SK-N-SH treated with all-trans-retinoic acid at 6 μM for 48 hours (cell line): ENCODE results near the gene TM6SF1.

Experiments
- ATAC-seq: fragments of 200-7000 bp; cut with Tn5 transposase; 3 replicates; pipeline ENCODE4 v1.9.1; 2020; ENCODE audit warnings: mild to moderate bottlenecking, moderate library complexity
- BACH2 ChIP-seq: fragments of 250-450 bp; sonication (Bioruptor Pico); IDR thresholded peaks from 2 replicates; pipeline ENCODE4 v1.9.0; 2021; ENCODE audit warnings: mild to moderate bottlenecking, borderline replicate concordance
- CSDC2 ChIP-seq: fragments of 250-450 bp; sonication (Bioruptor Pico); IDR thresholded peaks from 2 replicates; pipeline ENCODE4 v1.5.0; 2020; ENCODE audit warnings: mild to moderate bottlenecking, moderate library complexity
- ISL1 ChIP-seq: fragments of 250-450 bp; sonication (Bioruptor Pico); IDR thresholded peaks from 2 replicates; pipeline ENCODE4 v2.1.2; 2022; ENCODE audit warnings: mild to moderate bottlenecking, moderate library complexity
- OSR1 ChIP-seq: fragments of 250-450 bp; sonication (Bioruptor Pico); IDR thresholded peaks from 2 replicates; pipeline ENCODE4 v1.8.0; 2022; ENCODE audit warnings: moderate library complexity, mild to moderate bottlenecking, inconsistent platforms
- PPARA ChIP-seq: fragments of 250-450 bp; sonication (Bioruptor Pico); IDR thresholded peaks from 2 replicates; pipeline ENCODE4 v1.5.0; 2020; ENCODE audit warnings: mild to moderate bottlenecking, borderline replicate concordance
- RARB ChIP-seq: fragments of 250-450 bp; sonication (Bioruptor Pico); IDR thresholded peaks from 2 replicates; pipeline ENCODE4 v1.8.0; 2021; ENCODE audit warnings: mild to moderate bottlenecking, moderate library complexity
- SNAI2 ChIP-seq: fragments of 250-450 bp; sonication (Bioruptor Pico); IDR thresholded peaks from 2 replicates; pipeline ENCODE4 v1.5.0; 2020; ENCODE audit warnings: mild to moderate bottlenecking, moderate library complexity
- TCF4 ChIP-seq: fragments of 250-450 bp; sonication (Bioruptor Pico); IDR thresholded peaks from 2 replicates; pipeline ENCODE4 v1.8.0; 2021; ENCODE audit warnings: mild to moderate bottlenecking, moderate library complexity, borderline replicate concordance
- TOX ChIP-seq: fragments of 250-450 bp; sonication (Bioruptor Pico); IDR thresholded peaks from 2 replicates; pipeline ENCODE4 v1.8.0; 2021; ENCODE audit warnings: mild to moderate bottlenecking, moderate library complexity, borderline replicate concordance
- ZC3H10 ChIP-seq: fragments of 250-450 bp; sonication (Bioruptor Pico); IDR thresholded peaks from 2 replicates; pipeline ENCODE4 v1.5.1; 2021; ENCODE audit warnings: mild to moderate bottlenecking, moderate library complexity
- ZFP3 ChIP-seq: fragments of 250-450 bp; sonication (Bioruptor Pico); IDR thresholded peaks from 2 replicates; pipeline ENCODE4 v1.5.0; 2020; ENCODE audit warnings: mild to moderate bottlenecking, moderate library complexity
- ZNF565 ChIP-seq: fragments of 450-650 bp; formaldehyde crosslinking; conservative IDR thresholded peaks from 2 replicates; pipeline ENCODE4 v1.5.0; 2020; ENCODE audit warnings: low read depth, mild to moderate bottlenecking, moderate library complexity
- ZNF70 ChIP-seq: fragments of 450-650 bp; formaldehyde crosslinking; IDR thresholded peaks from 2 replicates; pipeline ENCODE4 v1.5.0; 2020; ENCODE audit warnings: mild to moderate bottlenecking, moderate library complexity
- ZNF8 ChIP-seq: fragments of 450-650 bp; formaldehyde crosslinking; IDR thresholded peaks from 2 replicates; pipeline ENCODE4 v1.5.0; 2020; ENCODE audit warnings: mild to moderate bottlenecking, moderate library complexity
- TF ChIP-seq, protein P1 (sequence below): fragments of 250-450 bp; sonication (Bioruptor Pico); IDR thresholded peaks from 2 replicates; pipeline ENCODE4 v1.5.1; 2020; ENCODE audit warnings: low read depth, mild to moderate bottlenecking, moderate library complexity
- TF ChIP-seq, protein P2 (sequence below): fragments of 250-450 bp; sonication (Bioruptor Pico); IDR thresholded peaks from 2 replicates; pipeline ENCODE4 v1.5.0; 2020; ENCODE audit warnings: mild to moderate bottlenecking, moderate library complexity
- TF ChIP-seq, protein P3 (sequence below): fragments of 250-450 bp; sonication (Bioruptor Pico); IDR thresholded peaks from 2 replicates; pipeline ENCODE4 v1.8.0; 2020; ENCODE audit warnings: mild to moderate bottlenecking, moderate library complexity, borderline replicate concordance

TM6SF1 gene

DNA sequence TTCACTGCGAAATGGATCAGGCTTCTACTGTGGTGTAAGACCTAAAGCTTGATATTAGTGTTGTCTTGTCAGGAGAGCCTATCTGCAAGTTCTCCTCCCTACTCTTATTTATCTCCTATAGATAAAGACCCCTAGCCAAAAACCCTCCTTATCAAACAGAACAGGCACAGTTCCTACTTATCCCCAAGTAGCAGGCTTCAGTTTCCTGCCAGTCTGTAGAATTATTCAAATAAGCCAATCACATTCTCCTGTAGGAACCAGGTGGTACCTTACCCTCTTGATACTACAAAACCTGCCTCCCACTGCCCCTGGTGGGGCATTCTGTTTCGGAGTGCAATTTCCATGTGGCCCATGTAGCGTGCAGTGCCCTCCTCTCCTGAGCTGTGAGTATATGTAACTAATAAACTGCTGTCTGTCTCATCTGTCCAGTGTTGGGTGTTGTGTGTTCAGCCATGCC is 71.5 kb downstream of the TM6SF1 start:
- ATAC-seq = no peak
- TF ChIP-seq TCF4 (CRISPR knock-in tag) (no peak), ZFP3 (CRISPR knock-in tag) (no peak), CSDC2 (CRISPR knock-in tag) (no peak), OSR1 (CRISPR knock-in tag) (no peak), TOX (no peak), BACH2 (CRISPR knock-in tag) (no peak), SNAI2 (no peak), ZC3H10 (CRISPR knock-in tag) (no peak), ISL1 (no peak), ZNF70 (no peak), ZNF8 (no peak), PPARA (CRISPR knock-in tag) (no peak), RARB (no peak)
- TF ChIP-seq, protein P1, sequence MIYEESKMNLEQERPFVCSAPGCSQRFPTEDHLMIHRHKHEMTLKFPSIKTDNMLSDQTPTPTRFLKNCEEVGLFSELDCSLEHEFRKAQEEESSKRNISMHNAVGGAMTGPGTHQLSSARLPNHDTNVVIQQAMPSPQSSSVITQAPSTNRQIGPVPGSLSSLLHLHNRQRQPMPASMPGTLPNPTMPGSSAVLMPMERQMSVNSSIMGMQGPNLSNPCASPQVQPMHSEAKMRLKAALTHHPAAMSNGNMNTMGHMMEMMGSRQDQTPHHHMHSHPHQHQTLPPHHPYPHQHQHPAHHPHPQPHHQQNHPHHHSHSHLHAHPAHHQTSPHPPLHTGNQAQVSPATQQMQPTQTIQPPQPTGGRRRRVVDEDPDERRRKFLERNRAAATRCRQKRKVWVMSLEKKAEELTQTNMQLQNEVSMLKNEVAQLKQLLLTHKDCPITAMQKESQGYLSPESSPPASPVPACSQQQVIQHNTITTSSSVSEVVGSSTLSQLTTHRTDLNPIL (CRISPR knock-in tag) = no peak
- TF ChIP-seq, protein P2, sequence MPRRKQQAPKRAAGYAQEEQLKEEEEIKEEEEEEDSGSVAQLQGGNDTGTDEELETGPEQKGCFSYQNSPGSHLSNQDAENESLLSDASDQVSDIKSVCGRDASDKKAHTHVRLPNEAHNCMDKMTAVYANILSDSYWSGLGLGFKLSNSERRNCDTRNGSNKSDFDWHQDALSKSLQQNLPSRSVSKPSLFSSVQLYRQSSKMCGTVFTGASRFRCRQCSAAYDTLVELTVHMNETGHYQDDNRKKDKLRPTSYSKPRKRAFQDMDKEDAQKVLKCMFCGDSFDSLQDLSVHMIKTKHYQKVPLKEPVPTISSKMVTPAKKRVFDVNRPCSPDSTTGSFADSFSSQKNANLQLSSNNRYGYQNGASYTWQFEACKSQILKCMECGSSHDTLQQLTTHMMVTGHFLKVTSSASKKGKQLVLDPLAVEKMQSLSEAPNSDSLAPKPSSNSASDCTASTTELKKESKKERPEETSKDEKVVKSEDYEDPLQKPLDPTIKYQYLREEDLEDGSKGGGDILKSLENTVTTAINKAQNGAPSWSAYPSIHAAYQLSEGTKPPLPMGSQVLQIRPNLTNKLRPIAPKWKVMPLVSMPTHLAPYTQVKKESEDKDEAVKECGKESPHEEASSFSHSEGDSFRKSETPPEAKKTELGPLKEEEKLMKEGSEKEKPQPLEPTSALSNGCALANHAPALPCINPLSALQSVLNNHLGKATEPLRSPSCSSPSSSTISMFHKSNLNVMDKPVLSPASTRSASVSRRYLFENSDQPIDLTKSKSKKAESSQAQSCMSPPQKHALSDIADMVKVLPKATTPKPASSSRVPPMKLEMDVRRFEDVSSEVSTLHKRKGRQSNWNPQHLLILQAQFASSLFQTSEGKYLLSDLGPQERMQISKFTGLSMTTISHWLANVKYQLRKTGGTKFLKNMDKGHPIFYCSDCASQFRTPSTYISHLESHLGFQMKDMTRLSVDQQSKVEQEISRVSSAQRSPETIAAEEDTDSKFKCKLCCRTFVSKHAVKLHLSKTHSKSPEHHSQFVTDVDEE (CRISPR knock-in tag) = no peak
- TF ChIP-seq, protein P3, sequence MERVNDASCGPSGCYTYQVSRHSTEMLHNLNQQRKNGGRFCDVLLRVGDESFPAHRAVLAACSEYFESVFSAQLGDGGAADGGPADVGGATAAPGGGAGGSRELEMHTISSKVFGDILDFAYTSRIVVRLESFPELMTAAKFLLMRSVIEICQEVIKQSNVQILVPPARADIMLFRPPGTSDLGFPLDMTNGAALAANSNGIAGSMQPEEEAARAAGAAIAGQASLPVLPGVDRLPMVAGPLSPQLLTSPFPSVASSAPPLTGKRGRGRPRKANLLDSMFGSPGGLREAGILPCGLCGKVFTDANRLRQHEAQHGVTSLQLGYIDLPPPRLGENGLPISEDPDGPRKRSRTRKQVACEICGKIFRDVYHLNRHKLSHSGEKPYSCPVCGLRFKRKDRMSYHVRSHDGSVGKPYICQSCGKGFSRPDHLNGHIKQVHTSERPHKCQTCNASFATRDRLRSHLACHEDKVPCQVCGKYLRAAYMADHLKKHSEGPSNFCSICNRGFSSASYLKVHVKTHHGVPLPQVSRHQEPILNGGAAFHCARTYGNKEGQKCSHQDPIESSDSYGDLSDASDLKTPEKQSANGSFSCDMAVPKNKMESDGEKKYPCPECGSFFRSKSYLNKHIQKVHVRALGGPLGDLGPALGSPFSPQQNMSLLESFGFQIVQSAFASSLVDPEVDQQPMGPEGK = no peak

DNA sequence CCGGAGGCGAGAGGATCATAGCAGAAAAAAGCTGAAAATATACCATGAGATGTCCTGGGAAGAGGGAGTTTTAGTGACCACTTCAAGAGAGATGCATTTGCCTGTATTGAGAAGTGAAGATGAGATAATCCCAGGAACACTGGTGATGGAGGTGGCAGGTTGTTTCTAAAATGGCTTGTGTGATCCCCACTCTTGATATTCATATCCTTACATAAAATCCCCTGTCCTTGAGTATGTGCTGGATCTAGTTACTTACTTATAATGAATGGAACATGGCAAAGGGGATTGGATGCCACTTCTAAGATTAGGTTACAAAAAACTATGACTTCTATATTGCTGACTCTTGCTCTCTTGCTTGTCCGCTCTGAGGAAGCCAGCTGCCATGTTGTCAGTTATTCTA is 78.1 kb downstream of the TM6SF1 start:
- TF ChIP-seq ZNF70 = no peak
- TF ChIP-seq, protein P3 = no peak
- TF ChIP-seq, protein P2 (CRISPR knock-in tag) = no peak
- TF ChIP-seq, protein P1 (CRISPR knock-in tag) = no peak
- no peak for TF ChIP-seq PPARA (CRISPR knock-in tag)
- TF ChIP-seq TCF4 (CRISPR knock-in tag) = no peak
- TF ChIP-seq OSR1 (CRISPR knock-in tag) = no peak
- no peak for TF ChIP-seq ZNF565 (CRISPR knock-in tag)
- TF ChIP-seq RARB = no peak

More for the DNA sequence above, 78.1 kb downstream of the TM6SF1 start:
- no peak for ATAC-seq
